ENCODE measurements around the gene ATR. TPM values are rescaled to one million over a fixed set of nuclear protein-coding genes. Genes with fewer than 3 reads are reported as not detected.
"Not testable (repeated sequence)": the region's sequence is repeated elsewhere in the genome, so short reads cannot be mapped to it uniquely, and the experiment has no call there.

The ATR gene
- total and polyA plus RNA-seq, 9 of the 15 experiments (the other 6 are each of a cell fraction or from before 2014, with no cell fraction given): 18.0 to 37.8 (median 23.2) TPM

- TF ChIP-seq ADNP (tag; IDR thresholded peaks at IDR 0.05) (0 out of 2 replicates have a peak, but pooled peaks have one; percentile 18), ZNF146 (CRISPR knock-in tag; IDR thresholded peaks at IDR 0.05; ENCODE audit: unreplicated experiment) (peak; percentile 70), BCOR (IDR thresholded peaks at IDR 0.05) (0 out of 2 replicates have a peak, but pooled peaks have one; percentile 25)
- H3K4me2 ChIP-seq (ENCODE audit: insufficient read depth, low read length); DNase-seq (ENCODE audit: extremely low read depth in 1 of 4, low spot score in 3 of 4); intact Hi-C loops (cut with micrococcal nuclease); H3K79me2 ChIP-seq (ENCODE audit: control insufficient read depth, insufficient read depth, low read length); H3K27ac ChIP-seq (ENCODE audit: extremely low read depth, low read depth, low read length); H2AFZ ChIP-seq (ENCODE audit: low read depth, low read length); FAIRE-seq; H4K20me1 ChIP-seq (replicated peaks; ENCODE audit: control insufficient read depth, insufficient read depth, low read length); H3K9ac ChIP-seq (ENCODE audit: insufficient read depth in 1 of 2, low read depth in 2 of 2, low read length in 2 of 2); H3K27me3 ChIP-seq (ENCODE audit: control insufficient read depth in 2 of 2, insufficient read depth in 2 of 2, low read length in 2 of 2); H3K4me3 ChIP-seq; BruUV-seq (replicated peaks); H3K4me1 ChIP-seq (replicated peaks in 1 of 2; ENCODE audit: control insufficient read depth in 2 of 2, insufficient read depth in 2 of 2, low read length in 2 of 2); H3K9me3 ChIP-seq (replicated peaks; ENCODE audit: control insufficient read depth, insufficient read depth, low read depth, low read length); CTCF ChIA-PET (ENCODE audit: low intra/inter-chr PET ratio); H3K9me1 ChIP-seq (ENCODE audit: control insufficient read depth, insufficient read depth, low read length); ATAC-seq; in situ Hi-C loops (cut with MboI): not testable (repeated sequence)
- 100% methylated on average over 1 of the region's 1 CpG for WGBS (ENCODE audit: insufficient coverage, low coverage, missing lambda C conversion rate)
- H3K36me3 ChIP-seq (ENCODE audit: control insufficient read depth, insufficient read depth, low read length): peaks cover 82% of the 10 kb centered on the region
- POLR2A ChIA-PET: interaction anchor here (0.9 kb wide), 1 partner anchor 10 kb away, joined by 3 read pairs; no protein-coding TSS in a partner anchor
These were observed 26.0 kb downstream of the ATR start for GRCh38 chr3:142552579-142552978.

DNA sequence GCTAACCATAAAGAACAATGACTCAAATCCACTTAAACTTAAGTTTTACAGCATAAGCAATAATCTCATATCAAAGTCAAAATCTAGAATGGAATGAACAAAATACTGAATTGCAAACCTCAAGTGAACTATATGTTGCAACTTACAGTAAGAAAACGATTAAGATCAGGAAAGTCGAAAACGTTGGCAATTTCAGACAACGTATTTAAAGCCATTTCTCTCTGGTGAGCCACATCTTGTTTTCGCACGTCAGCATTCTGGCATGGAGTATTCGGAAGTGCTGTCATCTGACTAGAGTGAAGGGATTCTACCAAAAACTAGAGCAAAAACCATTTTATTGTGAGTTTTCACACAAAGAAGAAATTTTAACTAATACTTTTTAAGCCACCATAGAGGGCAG lies 28.5 kb downstream of the ATR start:
- Histone ChIP-seq H3K27me3 (ENCODE audit: control insufficient read depth in 2 of 2, insufficient read depth in 2 of 2, low read length in 2 of 2) (no peaks in the 10 kb centered on the region), H3K9me1 (ENCODE audit: control insufficient read depth, insufficient read depth, low read length) (no peaks in the 10 kb centered on the region), H3K27ac (ENCODE audit: extremely low read depth, low read depth, low read length) (no peak overlapping the region), H3K9me3 (replicated peaks; ENCODE audit: control insufficient read depth, insufficient read depth, low read depth, low read length) (no peaks in the 10 kb centered on the region), H3K9ac (ENCODE audit: insufficient read depth in 1 of 2, low read depth in 2 of 2, low read length in 2 of 2) (no peak overlapping the region), H4K20me1 (replicated peaks; ENCODE audit: control insufficient read depth, insufficient read depth, low read length) (no peaks in the 10 kb centered on the region), H3K4me1 (replicated peaks in 1 of 2; ENCODE audit: control insufficient read depth in 2 of 2, insufficient read depth in 2 of 2, low read length in 2 of 2) (no peaks in the 10 kb centered on the region), H3K79me2 (ENCODE audit: control insufficient read depth, insufficient read depth, low read length) (no peaks in the 10 kb centered on the region), H3K4me2 (ENCODE audit: insufficient read depth, low read length) (no peak overlapping the region), H3K36me3 (ENCODE audit: control insufficient read depth, insufficient read depth, low read length) (peaks cover 82% of the 10 kb centered on the region), H3K4me3 (no peak overlapping the region), H2AFZ (ENCODE audit: low read depth, low read length) (no peak overlapping the region)
- POLR2A ChIA-PET: no interaction called here
- ATAC-seq (no peak), DNase-seq (ENCODE audit: extremely low read depth in 1 of 4, low spot score in 3 of 4) (no peak), FAIRE-seq (no peak)
- CTCF ChIA-PET (ENCODE audit: low intra/inter-chr PET ratio): no interaction called here
- no peak for TF ChIP-seq HEY1 (CRISPR knock-in tag; IDR thresholded peaks at IDR 0.05; ENCODE audit: borderline replicate concordance)
- no peak for TF ChIP-seq WHSC1 (IDR thresholded peaks at IDR 0.05; ENCODE audit: low read length)
- TF ChIP-seq ZSCAN29 (IDR thresholded peaks at IDR 0.05): no peak
- peak; percentile 10; the same call in 1 of the 2 replicates for TF ChIP-seq C11orf30 (IDR thresholded peaks at IDR 0.05; ENCODE audit: low read depth)
- intact Hi-C loops (cut with micrococcal nuclease): no loop called here
- 89% methylated on average over 7 of the region's 7 CpGs for WGBS (ENCODE audit: insufficient coverage, low coverage, missing lambda C conversion rate)
- in situ Hi-C loops (cut with MboI): no loop called here
- BruUV-seq (replicated peaks): no TSS peak
